H1 (cell line): Measurements from ENCODE around the gene KIFBP. TPM values are rescaled to one million over a fixed set of nuclear protein-coding genes. Genes with fewer than 3 reads are reported as not detected.

ENCODE experiments used
- CTCF ChIA-PET: fragments of 300-600 bp; sonication (Branson Sonifier 250); formaldehyde crosslinking; loops from one replicate; lab custom pipeline; 2021; ENCODE audit not compliant: partially characterized antibody; lab: Charles Lee
- POLR2A ChIA-PET: fragments of 300-600 bp; sonication (Branson Sonifier 250); formaldehyde crosslinking; loops from one replicate; lab custom pipeline; 2021; ENCODE audit warnings: inconsistent platforms; ENCODE audit not compliant: partially characterized antibody; lab: Charles Lee
- DNase-seq, 2 experiments: peaks; one replicate each; pipeline versions ENCODE4 v3.0.0 to v3.0.0-alpha.2; 2010 to 2022; ENCODE audit warnings: low spot score in 2 of 2, low read depth in 1 of 2, mixed read lengths in 1 of 2
- FAIRE-seq: peaks from 2 replicates; lab custom pipeline; 2011; peaks lifted over from hg19 to GRCh38; lab: Jason Lieb, UNC
- H2AFZ ChIP-seq: 2 replicates; pipeline ENCODE4 v1.8.1; 2012; ENCODE audit warnings: low read length, inconsistent platforms
- H2AK5ac ChIP-seq: 2 replicates; pipeline ENCODE4 v1.6.1; 2013; ENCODE audit warnings: low read depth, low read length
- H2BK120ac ChIP-seq: replicated peaks from 2 replicates; pipeline ENCODE3; 2013; ENCODE audit warnings: low read depth, low read length, inconsistent platforms
- H2BK12ac ChIP-seq: 2 replicates; pipeline ENCODE4 v1.6.1; 2013; ENCODE audit warnings: low read depth, low read length
- H2BK15ac ChIP-seq: 2 replicates; pipeline ENCODE4 v1.6.1; 2013; ENCODE audit warnings: low read length
- H2BK20ac ChIP-seq: 2 replicates; pipeline ENCODE4 v1.6.1; 2013; ENCODE audit warnings: low read length
- H2BK5ac ChIP-seq: 2 replicates; pipeline ENCODE4 v1.6.1; 2013; ENCODE audit warnings: low read depth, low read length
- H3K14ac ChIP-seq: 2 replicates; pipeline ENCODE4 v1.6.1; 2013; ENCODE audit warnings: inconsistent platforms; ENCODE audit not compliant: insufficient read length
- H3K18ac ChIP-seq: 2 replicates; pipeline ENCODE4 v1.6.1; 2013; ENCODE audit warnings: low read length; ENCODE audit errors: extremely low read depth
- H3K23ac ChIP-seq: 2 replicates; pipeline ENCODE4 v1.6.1; 2013; ENCODE audit warnings: inconsistent platforms; ENCODE audit not compliant: insufficient read length
- H3K23me2 ChIP-seq: 2 replicates; pipeline ENCODE4 v1.6.1; 2013; ENCODE audit warnings: low read depth, low read length
- H3K27ac ChIP-seq: 2 replicates; pipeline ENCODE4 v1.6.1; 2011; ENCODE audit warnings: low read depth, low read length, inconsistent platforms
- H3K27me3 ChIP-seq, 4 experiments: replicated peaks in 1 of 4; 1 replicate in 1 of 4; 2 replicates in 3 of 4; pipeline versions ENCODE4 v1.6.1 to v1.8.1; 2011 to 2013; ENCODE audit warnings: low read length in 3 of 4, mild to moderate bottlenecking in 3 of 4, inconsistent platforms in 2 of 4, mixed read lengths in 2 of 4, moderate library complexity in 1 of 4; ENCODE audit not compliant: control insufficient read depth in 3 of 4, insufficient read depth in 3 of 4; ENCODE audit errors: extremely low read depth in 1 of 4
- H3K36me3 ChIP-seq, 4 experiments: 2 replicates each; pipeline versions ENCODE4 v1.6.1 to v1.8.1; 2011 to 2013; ENCODE audit warnings: mild to moderate bottlenecking in 4 of 4, low read length in 3 of 4, moderate library complexity in 2 of 4, control low read depth in 1 of 4, inconsistent platforms in 1 of 4; ENCODE audit not compliant: insufficient read depth in 4 of 4, control insufficient read depth in 2 of 4
- H3K4ac ChIP-seq: replicated peaks from 2 replicates; pipeline ENCODE3; 2013; ENCODE audit warnings: low read length, low read depth, mixed read lengths, inconsistent platforms; ENCODE audit not compliant: insufficient read length
- H3K4me1 ChIP-seq, 4 experiments: replicated peaks in 1 of 4; 1 replicate in 1 of 4; 2 replicates in 3 of 4; pipeline versions ENCODE4 v1.6.1 to v1.8.1; 2011 to 2013; ENCODE audit warnings: low read length in 3 of 4, inconsistent platforms in 2 of 4, mixed read lengths in 1 of 4; ENCODE audit not compliant: insufficient read depth in 4 of 4, control insufficient read depth in 3 of 4
- H3K4me2 ChIP-seq, 2 experiments: 2 replicates each; pipeline versions ENCODE4 v1.6.1 to v1.8.1; 2011 to 2013; ENCODE audit warnings: low read depth in 2 of 2, low read length in 2 of 2, control low read depth in 1 of 2, inconsistent platforms in 1 of 2, mild to moderate bottlenecking in 1 of 2; ENCODE audit not compliant: insufficient read depth in 1 of 2
- H3K4me3 ChIP-seq, 4 experiments: fragments of 200-600, 300-600 bp in 1 of 4; sonication (generic), shearing (Covaris generic), sonication (Bioruptor Twin) in 1 of 4; 2 replicates each; pipeline versions ENCODE4 v1.5.1 to v1.8.1; 2011 to 2016; ENCODE audit warnings: low read length in 4 of 4, low read depth in 3 of 4, control low read depth in 2 of 4, inconsistent platforms in 2 of 4, mild to moderate bottlenecking in 2 of 4, mixed read lengths in 1 of 4, moderate library complexity in 1 of 4; ENCODE audit not compliant: insufficient read depth in 2 of 4; ENCODE audit errors: extremely low read depth in 1 of 4
- H3K56ac ChIP-seq: replicated peaks from 2 replicates; pipeline ENCODE3; 2013; ENCODE audit warnings: low read depth, mild to moderate bottlenecking, mixed read lengths, low read length, inconsistent platforms; ENCODE audit not compliant: insufficient read length
- H3K79me1 ChIP-seq: 2 replicates; pipeline ENCODE4 v1.6.1; 2013; ENCODE audit warnings: low read depth, low read length, control low read depth
- H3K79me2 ChIP-seq, 2 experiments: 2 replicates each; pipeline versions ENCODE4 v1.6.1 to v1.8.1; 2012 to 2013; ENCODE audit warnings: low read length in 2 of 2, mild to moderate bottlenecking in 2 of 2, inconsistent platforms in 1 of 2; ENCODE audit not compliant: insufficient read depth in 2 of 2, control insufficient read depth in 1 of 2
- H3K9ac ChIP-seq, 4 experiments: replicated peaks in 1 of 4; 1 replicate in 1 of 4; 2 replicates in 3 of 4; pipeline versions ENCODE4 v1.6.1 to v1.8.1; 2011 to 2013; ENCODE audit warnings: low read depth in 3 of 4, low read length in 3 of 4, control low read depth in 2 of 4, mild to moderate bottlenecking in 2 of 4, moderate library complexity in 2 of 4, inconsistent platforms in 1 of 4; ENCODE audit errors: extremely low read depth in 1 of 4
- H3K9me3 ChIP-seq, 2 experiments: 2 replicates each; pipeline versions ENCODE4 v1.6.1 to v1.8.1; 2012 to 2013; ENCODE audit warnings: mild to moderate bottlenecking in 2 of 2, moderate library complexity in 2 of 2, control low read depth in 1 of 2, inconsistent platforms in 1 of 2, low read depth in 1 of 2, low read length in 1 of 2, mixed read lengths in 1 of 2; ENCODE audit not compliant: insufficient read depth in 2 of 2
- H4K20me1 ChIP-seq, 2 experiments: replicated peaks in 1 of 2; 2 replicates each; pipeline versions ENCODE3 to v1.8.1; 2011 to 2013; ENCODE audit warnings: inconsistent platforms in 2 of 2, low read length in 2 of 2, mild to moderate bottlenecking in 1 of 2; ENCODE audit not compliant: insufficient read depth in 2 of 2, control insufficient read depth in 1 of 2
- H4K5ac ChIP-seq: 2 replicates; pipeline ENCODE4 v1.6.1; 2013; ENCODE audit warnings: low read length, low read depth, mixed read lengths, inconsistent platforms; ENCODE audit not compliant: insufficient read length
- H4K8ac ChIP-seq: 2 replicates; pipeline ENCODE4 v1.8.0; 2013; ENCODE audit warnings: mild to moderate bottlenecking, moderate library complexity, low read length, inconsistent platforms; ENCODE audit not compliant: insufficient read depth; ENCODE audit errors: extremely low read depth
- H4K91ac ChIP-seq: replicated peaks from 2 replicates; pipeline ENCODE3; 2013; ENCODE audit warnings: low read length, mixed read lengths, inconsistent platforms; ENCODE audit not compliant: insufficient read length
- ASH2L ChIP-seq: fragments of 200-600, 300-600 bp; sonication (generic); IDR thresholded peaks from one replicate; pipeline ENCODE4 v1.7.1; 2017; ENCODE audit warnings: low read length
- CTBP2 ChIP-seq: IDR thresholded peaks from 2 replicates; pipeline ENCODE4 v1.7.0; 2011; ENCODE audit warnings: borderline replicate concordance, mild to moderate bottlenecking, moderate library complexity, mixed read lengths, low read length; ENCODE audit not compliant: insufficient read depth, insufficient read length
- FOSL1 ChIP-seq: IDR thresholded peaks from 2 replicates; pipeline ENCODE4 v1.6.1; 2011; ENCODE audit warnings: mild to moderate bottlenecking, low read depth, low read length, moderate library complexity; ENCODE audit not compliant: insufficient read depth
- KDM5A ChIP-seq: fragments of 200-600 bp; IDR thresholded peaks from 2 replicates; pipeline ENCODE4 v1.7.1; 2012; ENCODE audit warnings: mild to moderate bottlenecking, low read length, inconsistent platforms, mixed read lengths
- RXRA ChIP-seq: IDR thresholded peaks from 2 replicates; pipeline ENCODE4 v1.6.1; 2011; ENCODE audit warnings: low read depth, mild to moderate bottlenecking, low read length, moderate library complexity; ENCODE audit not compliant: insufficient read depth
- SUZ12 ChIP-seq: fragments of 200-600 bp; sonication (generic); IDR thresholded peaks from 2 replicates; pipeline ENCODE4 v1.6.1; 2012; ENCODE audit warnings: mild to moderate bottlenecking, inconsistent platforms, low read length, moderate library complexity, mixed read lengths
- TAF1 ChIP-seq: IDR thresholded peaks from 2 replicates; pipeline ENCODE4 v1.6.1; 2011; ENCODE audit warnings: mild to moderate bottlenecking, low read depth, low read length
- TEAD4 ChIP-seq: IDR thresholded peaks from 2 replicates; pipeline ENCODE4 v1.6.1; 2012; ENCODE audit warnings: low read depth, low read length, inconsistent platforms, mixed read lengths
- WGBS, 2 experiments: shearing (Covaris generic) in 1 of 2; methylation state at CpG; one replicate each; pipeline versions ENCODE4 v1.1.6 to v1.1.7; 2013 to 2015; ENCODE audit warnings: low lambda C conversion rate in 2 of 2, mixed read lengths in 2 of 2, inconsistent platforms in 1 of 2, low coverage in 1 of 2, missing lambda C conversion rate in 1 of 2; ENCODE audit not compliant: insufficient replicate concordance in 2 of 2, insufficient coverage in 1 of 2, insufficient read length in 1 of 2; ENCODE audit errors: extremely low coverage in 1 of 2, missing lambda C conversion rate in 1 of 2; 5-methylcytosine and 5-hydroxymethylcytosine counted together
- polyA plus RNA-seq, 7 experiments: library from polyadenylated mRNA; depleted of rRNA in 3 of 7; stranded (reverse) in 5 of 7; unstranded in 2 of 7; fragments of >200 nt in 5 of 7; fragments of 200-250 nt in 2 of 7; gene quantifications; 1 replicate in 5 of 7; 2 replicates in 1 of 7; 4 replicates in 1 of 7; pipeline versions ENCODE4 v1.2.1 to v1.2.3, GENCODE V29; 2011 to 2013; ENCODE audit warnings: missing spikeins in 2 of 7, mixed read lengths in 2 of 7
- total RNA-seq: library from RNA; stranded (reverse); fragmentation: NEBNext Ultra II Directional; extraction: Animal tissue kit (Norgen Biotek cat#: 25700); gene quantifications from 2 replicates; pipeline ENCODE4 v1.2.1, GENCODE V29; 2021

KIFBP gene
- total and polyA plus RNA-seq, 2 of the 8 experiments (the other 6 are each of a cell fraction or from before 2014, with no cell fraction given), result 17.3 to 34.6 TPM

- Histone ChIP-seq H3K18ac (no peak overlapping the region), H3K36me3 (peaks cover 15 to 38% (median 26%) of the 10 kb centered on the region in 4 experiments), H2BK120ac (no peak overlapping the region), H2BK20ac (no peak overlapping the region), H2BK15ac (no peak overlapping the region), H3K9ac (peak overlapping the region; percentile 31 to 74 (median 59); a peak in 6 of 7 replicates), H3K23me2 (peaks cover 4% of the 10 kb centered on the region), H3K23ac (no peak overlapping the region), H3K27ac (no peak overlapping the region), H3K79me2 (peaks cover 28 to 71% of the 10 kb centered on the region in 2 experiments), H3K4me1 (no peaks in the 10 kb centered on the region; a peak in 3 of 7 replicates), H2BK12ac (no peak overlapping the region), H3K14ac (no peak overlapping the region), H3K56ac (no peak overlapping the region), H3K9me3 (no peaks in the 10 kb centered on the region), H3K27me3 (no peaks in the 10 kb centered on the region), H4K5ac (peak overlapping the region; percentile 23), H2AK5ac (no peak overlapping the region), H3K4me2 (peak overlapping the region; percentile 73 to 92), H3K4ac (no peak overlapping the region), H3K79me1 (peaks cover 2% of the 10 kb centered on the region; the same call in 1 of the 2 replicates), H2AFZ (no peak overlapping the region), H3K4me3 (peak overlapping the region; percentile 92 to 99 (median 96)), H4K20me1 (peaks cover 4 to 7% of the 10 kb centered on the region in 2 experiments), H2BK5ac (no peak overlapping the region), H4K91ac (no peak overlapping the region), H4K8ac (no peak overlapping the region)
- FAIRE-seq, result no peak
- TF ChIP-seq TAF1 (no peak), ASH2L (no peak), SUZ12 (no peak), KDM5A (no peak), TEAD4 (no peak), FOSL1 (no peak), CTBP2 (no peak), RXRA (no peak)
- DNase-seq, result no peak
- 70% methylated on average over 3 of the region's 3 CpGs; no CpG with 5 or more reads in 1 of the 2 experiments for WGBS, 2 experiments
- ChIA-PET POLR2A (interaction anchor here (0.9 to 9.3 kb wide), 9 partner anchors 10 to 252 kb away, joined by 3 to 91 read pairs (median 15); partner anchors contain the start of genes DDX50 and KIFBP), CTCF (interaction anchor here (0.6 to 1.3 kb wide), 2 partner anchors 10 to 29 kb away, joined by 3 read pairs; no protein-coding TSS in a partner anchor)
Observed at GRCh38 chr10:68957654-68958053, 30.9 kb upstream of the KIFBP start.
